Stimulated activated naive CD8-positive, alpha-beta T cell treated with anti-CD3 and anti-CD28 coated beads, Interleukin-15, Interleukin-2, amounts not matched to agents 100 U/mL and 50 U/mL, for 24 hours (primary cell): ENCODE measurements around the gene EMC8.
"Not testable (repeated sequence)": the region's sequence is repeated elsewhere in the genome, so short reads cannot be mapped to it uniquely, and the experiment has no call there.

Experiments used
- ATAC-seq: fragments of 150-1000 bp; cut with Tn5 transposase; one replicate; pipeline ENCODE4 v1.10.0; 2021
- DNase-seq: peaks from one replicate; pipeline ENCODE4 v3.0.0; 2021

EMC8 gene

GRCh38 chr16:85799497-85800320 lies at the start of gene EMC8, which contains the start of gene COX4I1:
Gene EMC8, minus strand, starts transcription at chr16:85799544. Its CDS starts 249 bp downstream, at chr16:85799295.
Gene COX4I1, plus strand, starts transcription at chr16:85799695. Its CDS starts 1,511 bp downstream, at chr16:85801206.
- ATAC-seq, result peak; percentile 92

GRCh38 chr16:85848986-85849385 lies 49.6 kb upstream of the EMC8 start:
- ATAC-seq, result no peak
- no peak for DNase-seq

More at GRCh38 chr16:85799497-85800320, at the start of gene EMC8, which contains the start of gene COX4I1:
- peak; percentile 96 for DNase-seq

GRCh38 chr16:85847681-85848601 lies 48.6 kb upstream of the EMC8 start:
- DNase-seq, result no peak
- peak; percentile 10 for ATAC-seq

- DNase-seq, result no peak
These were observed 47.7 kb upstream of the EMC8 start for GRCh38 chr16:85847036-85847435.

GRCh38 chr16:85846461-85846860 lies 47.1 kb upstream of the EMC8 start:
- no peak for ATAC-seq
- no peak for DNase-seq

More at GRCh38 chr16:85847036-85847435, 47.7 kb upstream of the EMC8 start:
- no peak for ATAC-seq

- no peak for DNase-seq
- no peak for ATAC-seq
These were observed 45.9 kb upstream of the EMC8 start for GRCh38 chr16:85845266-85845665.

GRCh38 chr16:85844786-85845185 lies 45.4 kb upstream of the EMC8 start:
- no peak for DNase-seq
- ATAC-seq, result peak; percentile 29

- ATAC-seq (no peak), DNase-seq (no peak)
These were observed 44.8 kb upstream of the EMC8 start for GRCh38 chr16:85844169-85844481.

GRCh38 chr16:85843471-85844168 lies 44.3 kb upstream of the EMC8 start:
- ATAC-seq, result no peak

GRCh38 chr16:85842848-85843247 lies 43.5 kb upstream of the EMC8 start:
- ATAC-seq, result no peak
- DNase-seq, result no peak

More at GRCh38 chr16:85843471-85844168, 44.3 kb upstream of the EMC8 start:
- no peak for DNase-seq

- DNase-seq, result no peak
- ATAC-seq, result no peak
These were observed 43.1 kb upstream of the EMC8 start for GRCh38 chr16:85842435-85842834.

- ATAC-seq (no peak), DNase-seq (no peak)
These were observed 41.5 kb upstream of the EMC8 start for GRCh38 chr16:85840801-85841200.

GRCh38 chr16:85840395-85840794 lies 41.1 kb upstream of the EMC8 start:
- no peak for ATAC-seq
- DNase-seq, result no peak

- no peak for DNase-seq
- ATAC-seq, result peak; percentile 22
These were observed 40.4 kb upstream of the EMC8 start for GRCh38 chr16:85839681-85840240.

- DNase-seq, result no peak
- no peak for ATAC-seq
These were observed 39.7 kb upstream of the EMC8 start for GRCh38 chr16:85838876-85839585.

- DNase-seq, result no peak
These were observed 39.0 kb upstream of the EMC8 start for GRCh38 chr16:85838381-85838780.

GRCh38 chr16:85837654-85838053 lies 38.3 kb upstream of the EMC8 start:
- ATAC-seq, DNase-seq: not testable (repeated sequence)

More at GRCh38 chr16:85838381-85838780, 39.0 kb upstream of the EMC8 start:
- no peak for ATAC-seq

GRCh38 chr16:85836706-85837582 lies 37.6 kb upstream of the EMC8 start:
- no peak for ATAC-seq

GRCh38 chr16:85835956-85836705 lies 36.8 kb upstream of the EMC8 start:
- DNase-seq (no peak), ATAC-seq (no peak)

More at GRCh38 chr16:85836706-85837582, 37.6 kb upstream of the EMC8 start:
- no peak for DNase-seq
